ENCODE results near the gene MAP4K2.

MAP4K2 gene

DNA sequence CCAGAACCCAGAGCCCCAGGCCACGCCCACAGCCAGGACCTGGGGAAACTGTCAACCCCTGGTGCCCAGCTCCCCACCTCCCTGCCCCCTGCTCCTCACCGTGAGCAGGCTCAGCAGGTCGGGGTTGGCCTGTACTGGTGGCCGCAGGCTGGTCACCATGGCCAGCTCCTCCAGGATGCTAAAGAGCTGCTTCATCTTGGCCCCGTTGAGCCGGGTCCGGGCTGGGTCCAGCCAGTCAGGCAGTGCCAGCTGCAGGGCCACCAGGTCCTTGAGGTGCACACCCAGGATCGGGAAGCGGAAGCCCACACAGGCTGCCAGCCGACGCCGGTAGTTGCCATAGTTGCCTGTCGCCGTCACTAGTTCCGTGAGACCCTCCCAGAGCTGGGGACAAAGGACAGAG is 66.4 kb downstream of the MAP4K2 start:
- no peak overlapping the region for H3K4me3 ChIP-seq (ENCODE audit: low read length)

DNA sequence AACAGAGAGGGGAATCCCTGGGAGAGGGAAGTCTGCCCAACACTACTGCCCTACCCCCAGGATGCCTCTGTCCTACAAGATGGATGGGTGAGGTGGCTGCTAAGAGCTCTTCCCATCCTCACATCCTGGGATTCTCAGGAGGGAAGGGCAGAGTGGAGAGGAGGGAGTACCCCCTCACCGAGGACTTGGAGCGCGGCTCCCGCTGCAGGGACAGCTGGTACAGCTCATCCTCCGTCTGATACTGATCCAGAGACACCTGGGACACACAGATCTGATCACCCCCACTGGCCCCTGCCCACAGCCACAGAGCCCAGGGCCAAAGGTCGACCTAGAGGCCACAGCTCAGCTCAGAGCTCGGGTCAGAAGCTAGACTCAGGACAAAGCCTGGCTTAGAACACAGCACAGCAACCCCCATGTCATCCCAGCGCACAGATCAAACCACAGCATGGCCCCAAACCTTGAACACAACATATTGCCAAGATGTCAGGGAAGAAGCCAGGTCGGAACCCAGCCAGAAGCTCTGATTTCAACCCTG is 67.2 kb downstream of the MAP4K2 start:
- no peak for TF ChIP-seq CTCF (conservative IDR thresholded peaks at IDR 0.05; ENCODE audit: low read depth, low read length)
- no peak for DNase-seq (ENCODE audit: low read depth)
- no peak overlapping the region for H3K4me3 ChIP-seq (ENCODE audit: low read length)

More for the DNA sequence above, 66.4 kb downstream of the MAP4K2 start:
- no peak for TF ChIP-seq CTCF (conservative IDR thresholded peaks at IDR 0.05; ENCODE audit: low read depth, low read length)
- DNase-seq (ENCODE audit: low read depth) = no peak

Measured in retinal pigment epithelial cell (primary cell).